ENCODE results near the gene INIP. TPM values are rescaled to one million over a fixed set of nuclear protein-coding genes. Genes with fewer than 3 reads are reported as not detected.

Gene INIP
- total RNA-seq, 1 experiment from 2014 or later, result 16.0 TPM

DNA sequence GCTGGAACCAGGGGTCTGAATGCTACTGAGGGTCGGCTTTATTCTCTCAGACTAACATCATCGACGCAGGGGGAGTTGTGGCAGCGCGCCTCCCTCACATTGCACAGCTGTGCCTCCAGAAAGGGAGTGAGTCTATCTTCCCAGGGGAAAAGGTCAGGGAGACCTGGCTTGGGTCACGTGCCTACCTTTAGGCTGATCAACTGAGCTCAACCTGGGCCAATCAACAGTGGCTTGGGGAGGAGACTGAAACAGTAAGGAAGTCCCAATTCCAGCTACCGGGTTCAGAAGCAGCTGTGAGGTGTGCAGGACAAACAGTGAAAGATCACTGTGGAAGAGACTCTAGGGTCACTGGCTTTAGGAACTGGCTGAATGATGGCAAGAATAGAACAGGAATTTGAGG, 46.9 kb upstream of the INIP start:
- no peak overlapping the region for H3K4me3 Mint-ChIP-seq
- TF ChIP-seq, protein P1, sequence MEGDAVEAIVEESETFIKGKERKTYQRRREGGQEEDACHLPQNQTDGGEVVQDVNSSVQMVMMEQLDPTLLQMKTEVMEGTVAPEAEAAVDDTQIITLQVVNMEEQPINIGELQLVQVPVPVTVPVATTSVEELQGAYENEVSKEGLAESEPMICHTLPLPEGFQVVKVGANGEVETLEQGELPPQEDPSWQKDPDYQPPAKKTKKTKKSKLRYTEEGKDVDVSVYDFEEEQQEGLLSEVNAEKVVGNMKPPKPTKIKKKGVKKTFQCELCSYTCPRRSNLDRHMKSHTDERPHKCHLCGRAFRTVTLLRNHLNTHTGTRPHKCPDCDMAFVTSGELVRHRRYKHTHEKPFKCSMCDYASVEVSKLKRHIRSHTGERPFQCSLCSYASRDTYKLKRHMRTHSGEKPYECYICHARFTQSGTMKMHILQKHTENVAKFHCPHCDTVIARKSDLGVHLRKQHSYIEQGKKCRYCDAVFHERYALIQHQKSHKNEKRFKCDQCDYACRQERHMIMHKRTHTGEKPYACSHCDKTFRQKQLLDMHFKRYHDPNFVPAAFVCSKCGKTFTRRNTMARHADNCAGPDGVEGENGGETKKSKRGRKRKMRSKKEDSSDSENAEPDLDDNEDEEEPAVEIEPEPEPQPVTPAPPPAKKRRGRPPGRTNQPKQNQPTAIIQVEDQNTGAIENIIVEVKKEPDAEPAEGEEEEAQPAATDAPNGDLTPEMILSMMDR (IDR thresholded peaks at IDR 0.05), result no peak
- TF ChIP-seq STAT6 (CRISPR knock-in tag; conservative IDR thresholded peaks at IDR 0.05; ENCODE audit: low read depth), result no peak
- peak; percentile 93 for TF ChIP-seq USF2 (CRISPR knock-in tag; IDR thresholded peaks at IDR 0.05)
- TF ChIP-seq, protein P2, sequence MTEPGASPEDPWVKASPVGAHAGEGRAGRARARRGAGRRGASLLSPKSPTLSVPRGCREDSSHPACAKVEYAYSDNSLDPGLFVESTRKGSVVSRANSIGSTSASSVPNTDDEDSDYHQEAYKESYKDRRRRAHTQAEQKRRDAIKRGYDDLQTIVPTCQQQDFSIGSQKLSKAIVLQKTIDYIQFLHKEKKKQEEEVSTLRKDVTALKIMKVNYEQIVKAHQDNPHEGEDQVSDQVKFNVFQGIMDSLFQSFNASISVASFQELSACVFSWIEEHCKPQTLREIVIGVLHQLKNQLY (CRISPR knock-in tag; IDR thresholded peaks at IDR 0.05), result no peak
- no peak for TF ChIP-seq ZNF416 (CRISPR knock-in tag; IDR thresholded peaks at IDR 0.05)
- TF ChIP-seq NFATC4 (CRISPR knock-in tag; IDR thresholded peaks at IDR 0.05), result no peak
- TF ChIP-seq, protein P3, sequence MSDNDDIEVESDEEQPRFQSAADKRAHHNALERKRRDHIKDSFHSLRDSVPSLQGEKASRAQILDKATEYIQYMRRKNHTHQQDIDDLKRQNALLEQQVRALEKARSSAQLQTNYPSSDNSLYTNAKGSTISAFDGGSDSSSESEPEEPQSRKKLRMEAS (CRISPR knock-in tag; IDR thresholded peaks at IDR 0.05), result peak; percentile 44; the same call in 1 of the 2 replicates
- TF ChIP-seq, protein P4, sequence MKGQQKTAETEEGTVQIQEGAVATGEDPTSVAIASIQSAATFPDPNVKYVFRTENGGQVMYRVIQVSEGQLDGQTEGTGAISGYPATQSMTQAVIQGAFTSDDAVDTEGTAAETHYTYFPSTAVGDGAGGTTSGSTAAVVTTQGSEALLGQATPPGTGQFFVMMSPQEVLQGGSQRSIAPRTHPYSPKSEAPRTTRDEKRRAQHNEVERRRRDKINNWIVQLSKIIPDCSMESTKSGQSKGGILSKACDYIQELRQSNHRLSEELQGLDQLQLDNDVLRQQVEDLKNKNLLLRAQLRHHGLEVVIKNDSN (CRISPR knock-in tag; IDR thresholded peaks at IDR 0.05), result peak; percentile 92
- TF ChIP-seq CREB1 (CRISPR knock-in tag; IDR thresholded peaks at IDR 0.05), result no peak
- no peak for TF ChIP-seq ATF1 (CRISPR knock-in tag; IDR thresholded peaks at IDR 0.05)
- TF ChIP-seq TCF7 (CRISPR knock-in tag; IDR thresholded peaks at IDR 0.05; ENCODE audit: low read depth), result no peak
- TF ChIP-seq ZBTB21 (CRISPR knock-in tag; IDR thresholded peaks at IDR 0.05; ENCODE audit: borderline replicate concordance), result no peak

GRCh38 chr9:112764344-112764743, 46.4 kb upstream of the INIP start:
- peak overlapping the region; percentile 7; the same call in 1 of the 2 replicates for H3K27ac Mint-ChIP-seq
- DNase-seq (ENCODE audit: low spot score), result no peak
- H3K9me3 Mint-ChIP-seq, result peaks cover 9% of the 10 kb centered on the region
- ATAC-seq, result peak; percentile 40
- CTCF ChIA-PET, result interaction anchor here (0.5 to 1.7 kb wide), 8 partner anchors 20 to 551 kb away, joined by 3 to 9 read pairs (median 4); partner anchors contain the start of gene INIP
- H3K36me3 Mint-ChIP-seq, result peaks cover 8% of the 10 kb centered on the region
- peaks cover 15% of the 10 kb centered on the region for H3K4me1 Mint-ChIP-seq
- no peak overlapping the region for H3K4me3 Mint-ChIP-seq
- POLR2A ChIA-PET, result interaction anchor here (0.7 kb wide), 1 partner anchor 13 kb away, joined by 4 read pairs; no protein-coding TSS in a partner anchor
- H3K27me3 Mint-ChIP-seq (ENCODE audit: low read depth), result no peaks in the 10 kb centered on the region
- TF ChIP-seq RELA (CRISPR knock-in tag; IDR thresholded peaks at IDR 0.05; ENCODE audit: borderline replicate concordance) (no peak), ZNF532 (CRISPR knock-in tag; IDR thresholded peaks at IDR 0.05; ENCODE audit: borderline replicate concordance) (no peak), RORB (CRISPR knock-in tag; IDR thresholded peaks at IDR 0.05) (no peak), NFE2L1 (CRISPR knock-in tag; IDR thresholded peaks at IDR 0.05) (no peak), KAT7 (CRISPR knock-in tag; IDR thresholded peaks at IDR 0.05; ENCODE audit: borderline replicate concordance) (no peak), TP53 (CRISPR knock-in tag; IDR thresholded peaks at IDR 0.05) (no peak), ZNF219 (CRISPR knock-in tag; IDR thresholded peaks at IDR 0.05; ENCODE audit: borderline replicate concordance) (no peak), ZNF671 (CRISPR knock-in tag; IDR thresholded peaks at IDR 0.05) (no peak), TCF7 (CRISPR knock-in tag; IDR thresholded peaks at IDR 0.05; ENCODE audit: low read depth) (no peak)
- TF ChIP-seq, protein P5, sequence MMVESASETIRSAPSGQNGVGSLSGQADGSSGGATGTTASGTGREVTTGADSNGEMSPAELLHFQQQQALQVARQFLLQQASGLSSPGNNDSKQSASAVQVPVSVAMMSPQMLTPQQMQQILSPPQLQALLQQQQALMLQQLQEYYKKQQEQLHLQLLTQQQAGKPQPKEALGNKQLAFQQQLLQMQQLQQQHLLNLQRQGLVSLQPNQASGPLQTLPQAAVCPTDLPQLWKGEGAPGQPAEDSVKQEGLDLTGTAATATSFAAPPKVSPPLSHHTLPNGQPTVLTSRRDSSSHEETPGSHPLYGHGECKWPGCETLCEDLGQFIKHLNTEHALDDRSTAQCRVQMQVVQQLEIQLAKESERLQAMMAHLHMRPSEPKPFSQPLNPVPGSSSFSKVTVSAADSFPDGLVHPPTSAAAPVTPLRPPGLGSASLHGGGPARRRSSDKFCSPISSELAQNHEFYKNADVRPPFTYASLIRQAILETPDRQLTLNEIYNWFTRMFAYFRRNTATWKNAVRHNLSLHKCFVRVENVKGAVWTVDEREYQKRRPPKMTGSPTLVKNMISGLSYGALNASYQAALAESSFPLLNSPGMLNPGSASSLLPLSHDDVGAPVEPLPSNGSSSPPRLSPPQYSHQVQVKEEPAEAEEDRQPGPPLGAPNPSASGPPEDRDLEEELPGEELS (CRISPR knock-in tag; IDR thresholded peaks at IDR 0.05), result no peak

More for the DNA sequence above, 46.9 kb upstream of the INIP start:
- ChIA-PET CTCF (interaction anchor here (0.5 to 1.7 kb wide), 8 partner anchors 20 to 551 kb away, joined by 3 to 9 read pairs (median 4); partner anchors contain the start of gene INIP), POLR2A (interaction anchor here (0.7 kb wide), 1 partner anchor 14 kb away, joined by 4 read pairs; no protein-coding TSS in a partner anchor)
- peaks cover 15% of the 10 kb centered on the region for H3K4me1 Mint-ChIP-seq
- peaks cover 9% of the 10 kb centered on the region for H3K9me3 Mint-ChIP-seq
- peak; percentile 35 for DNase-seq (ENCODE audit: low spot score)
- peak; percentile 93 for ATAC-seq
- H3K27ac Mint-ChIP-seq, result 0 out of 2 replicates have a peak overlapping the region, but pooled peaks have one; percentile 67
- H3K27me3 Mint-ChIP-seq (ENCODE audit: low read depth), result no peaks in the 10 kb centered on the region; the same call in 1 of the 2 replicates
- peaks cover 8% of the 10 kb centered on the region for H3K36me3 Mint-ChIP-seq
